GM15510 (cell line): ENCODE measurements around the gene OR10H4.

ENCODE experiments used
- POLR2A ChIP-seq: IDR thresholded peaks from 3 replicates; pipeline ENCODE4 v1.6.1; 2011; ENCODE audit warnings: borderline replicate concordance; ENCODE audit not compliant: insufficient read length; ENCODE audit errors: extremely low read depth

Gene OR10H4, protein sequence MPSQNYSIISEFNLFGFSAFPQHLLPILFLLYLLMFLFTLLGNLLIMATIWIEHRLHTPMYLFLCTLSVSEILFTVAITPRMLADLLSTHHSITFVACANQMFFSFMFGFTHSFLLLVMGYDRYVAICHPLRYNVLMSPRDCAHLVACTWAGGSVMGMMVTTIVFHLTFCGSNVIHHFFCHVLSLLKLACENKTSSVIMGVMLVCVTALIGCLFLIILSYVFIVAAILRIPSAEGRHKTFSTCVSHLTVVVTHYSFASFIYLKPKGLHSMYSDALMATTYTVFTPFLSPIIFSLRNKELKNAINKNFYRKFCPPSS

GRCh38 chr19:15948223-15949058 is at the start of gene OR10H4:
Gene OR10H4, plus strand, starts transcription at chr19:15949008. Its CDS starts 0 bp downstream, at chr19:15949008.
- no peak for TF ChIP-seq POLR2A

DNA sequence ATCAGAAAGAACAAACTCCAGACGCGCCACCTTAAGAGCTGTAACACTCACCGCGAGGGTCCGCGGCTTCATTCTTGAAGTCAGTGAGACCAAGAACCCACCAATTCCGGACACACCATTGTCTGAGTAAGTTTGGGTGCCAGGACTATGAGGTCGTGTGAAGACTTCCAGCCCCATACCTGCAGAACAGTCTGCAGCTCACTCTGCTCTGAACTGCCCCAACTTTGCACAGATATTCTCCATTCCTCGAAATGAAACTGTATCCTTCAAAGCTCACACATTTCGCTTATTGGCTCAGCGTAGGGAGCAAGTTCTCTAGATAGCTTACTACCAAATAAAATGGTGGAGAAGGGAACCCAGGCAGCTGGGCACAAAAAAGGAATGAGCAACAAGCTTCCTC is 48.3 kb upstream of the OR10H4 start:
- no peak for TF ChIP-seq POLR2A

GRCh38 chr19:15902254-15902653 is 46.6 kb upstream of the OR10H4 start:
- no peak for TF ChIP-seq POLR2A

GRCh38 chr19:15905026-15905425 is 43.8 kb upstream of the OR10H4 start:
- TF ChIP-seq POLR2A: no peak

DNA sequence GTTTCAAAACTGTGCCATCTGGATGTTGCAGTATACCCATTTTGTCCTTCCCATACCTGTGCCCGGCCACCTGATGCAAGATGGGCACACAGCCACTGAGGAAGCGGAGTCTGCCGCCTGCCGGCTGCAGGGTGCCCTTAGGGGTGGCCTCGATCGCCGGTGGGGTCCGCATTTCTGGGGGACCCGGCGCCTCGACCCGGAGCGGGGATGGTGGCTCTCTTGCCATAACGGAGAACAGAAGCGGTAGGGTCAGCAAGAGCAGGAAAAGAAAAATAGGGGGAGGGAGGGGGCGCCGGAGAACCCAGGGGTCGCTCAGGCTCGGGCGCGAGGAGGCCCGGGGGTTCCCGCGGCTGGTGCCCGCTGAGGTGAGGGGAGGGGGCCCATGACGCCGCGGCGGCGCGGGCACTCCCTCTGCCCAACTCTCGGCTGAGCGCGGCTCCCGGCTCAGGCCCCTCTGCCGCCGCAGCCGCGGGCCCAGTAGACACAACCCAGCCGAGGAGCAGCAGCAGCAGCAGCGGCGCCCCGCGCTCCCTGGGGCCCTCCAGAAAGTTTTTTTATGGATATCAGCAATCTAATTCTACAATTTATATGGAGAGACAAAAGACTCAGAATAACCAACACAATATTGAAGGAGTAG is 37.1 kb upstream of the OR10H4 start:
- no peak for TF ChIP-seq POLR2A

DNA sequence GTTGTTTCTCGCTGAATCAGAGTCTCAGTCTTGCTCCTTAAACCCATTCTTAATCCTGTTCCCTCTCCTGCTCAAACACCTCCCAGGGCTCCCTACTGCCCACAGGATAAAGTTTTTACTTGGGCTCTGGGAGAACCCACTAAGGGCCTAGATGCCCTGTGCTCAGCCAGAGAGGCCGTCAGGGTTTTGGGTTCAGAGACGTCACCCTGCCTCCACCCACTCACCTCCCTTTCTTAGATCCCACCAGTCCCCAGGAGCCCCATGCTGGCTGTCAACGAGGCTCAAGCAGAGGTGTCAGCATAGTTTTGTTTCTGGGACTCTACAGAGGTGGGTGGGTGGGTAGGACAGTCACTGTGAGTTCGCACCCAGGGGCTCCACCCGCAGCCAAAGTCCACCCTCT is 35.4 kb upstream of the OR10H4 start:
- no peak for TF ChIP-seq POLR2A

DNA sequence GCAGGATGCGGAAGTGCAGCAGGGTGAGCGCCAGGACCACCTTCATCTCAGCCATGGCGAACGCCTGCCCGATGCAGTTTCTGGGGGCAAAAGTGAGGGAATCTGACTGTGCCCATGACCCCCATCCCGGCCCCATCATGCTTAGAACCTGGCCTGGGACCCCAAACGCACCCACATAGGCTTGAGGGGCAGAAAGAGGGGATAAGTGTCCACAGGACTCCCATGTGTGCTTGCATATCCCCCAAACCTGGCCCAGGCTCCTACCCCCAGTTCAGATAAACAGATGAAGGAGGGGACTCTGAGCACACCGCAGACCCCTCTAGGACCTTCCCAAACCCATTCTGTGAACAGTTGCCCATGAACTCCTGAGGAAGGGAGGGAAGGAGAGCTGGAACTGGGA is 35.0 kb upstream of the OR10H4 start:
- TF ChIP-seq POLR2A: no peak

DNA sequence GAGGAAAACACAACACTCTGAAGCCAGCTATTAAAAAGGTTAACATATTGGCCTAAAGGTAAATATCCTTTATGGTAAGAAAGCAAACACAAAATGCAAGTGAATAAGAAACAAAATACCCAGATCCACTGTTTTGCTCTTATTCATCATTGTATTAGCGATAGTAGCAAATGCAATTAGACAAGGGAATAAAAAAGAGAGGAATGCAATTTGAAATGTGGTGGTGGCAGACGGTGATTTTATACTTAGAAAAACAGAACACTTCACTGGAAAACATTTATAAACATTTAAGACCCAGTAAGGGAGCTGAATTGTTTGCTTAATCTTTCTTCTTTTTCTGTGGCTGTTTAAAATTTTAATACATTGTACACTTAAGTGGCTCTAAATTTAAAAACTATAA is 33.7 kb upstream of the OR10H4 start:
- TF ChIP-seq POLR2A: no peak

- TF ChIP-seq POLR2A: no peak
These were observed 29.6 kb upstream of the OR10H4 start for GRCh38 chr19:15919243-15919642.

DNA sequence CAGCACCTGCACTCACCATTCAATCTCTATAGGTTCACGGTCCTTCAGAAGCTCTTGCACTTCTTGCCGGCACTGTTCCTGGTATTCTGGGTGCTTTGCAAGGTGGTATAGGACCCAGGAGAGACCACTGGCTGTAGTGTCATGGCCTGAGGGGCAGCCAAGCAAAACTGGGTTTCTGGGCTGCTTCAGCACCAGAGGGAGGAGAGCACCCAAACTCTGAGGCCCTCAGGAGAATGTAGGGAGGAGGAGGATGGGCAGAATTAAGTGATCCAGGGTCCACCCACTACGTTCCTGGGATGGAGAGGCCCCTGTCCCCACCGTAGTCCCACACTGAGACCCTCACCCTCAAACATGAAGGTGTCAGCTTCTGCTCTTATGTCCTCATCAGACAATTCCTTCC is 26.8 kb upstream of the OR10H4 start:
- TF ChIP-seq POLR2A: no peak

GRCh38 chr19:15923702-15924101 is 25.1 kb upstream of the OR10H4 start:
- TF ChIP-seq POLR2A: no peak

DNA sequence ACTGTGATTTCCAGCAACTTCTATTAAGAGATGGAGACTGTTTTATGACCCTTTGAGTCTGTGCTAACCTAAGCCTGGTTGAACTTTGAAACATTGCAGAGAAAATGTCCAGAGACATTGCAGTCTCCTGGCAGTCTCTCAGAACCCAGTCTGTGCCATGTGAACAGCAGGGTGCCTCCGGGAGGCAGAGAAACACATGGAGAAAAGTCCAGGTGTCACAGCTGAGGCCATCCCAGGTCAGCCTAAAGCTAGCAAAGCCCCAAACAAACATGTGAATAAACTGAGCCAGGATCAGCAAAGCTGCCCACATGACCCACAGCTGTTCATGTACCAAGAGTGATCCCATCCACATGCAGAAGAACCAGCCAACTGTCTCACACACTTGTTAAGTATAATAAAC is 22.3 kb upstream of the OR10H4 start:
- TF ChIP-seq POLR2A: no peak

DNA sequence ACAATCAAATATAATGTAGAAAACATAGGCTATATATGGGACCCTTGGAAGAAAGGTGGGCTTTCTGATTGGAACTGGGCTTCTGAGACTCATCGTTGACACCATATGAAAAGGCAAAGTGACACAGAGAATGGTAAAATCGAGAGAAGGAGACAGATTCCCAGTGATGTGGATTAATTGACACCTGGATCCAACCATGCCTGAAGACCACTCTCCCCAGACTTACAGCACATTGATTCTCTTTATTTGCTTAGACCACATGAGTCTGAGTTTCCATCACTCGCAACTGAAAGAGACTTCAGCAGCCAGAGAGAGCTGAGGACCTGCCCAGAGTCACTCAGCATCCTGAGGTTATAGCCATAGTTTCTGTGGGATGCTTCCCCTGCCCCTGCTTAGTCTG is 20.5 kb upstream of the OR10H4 start:
- TF ChIP-seq POLR2A: no peak

DNA sequence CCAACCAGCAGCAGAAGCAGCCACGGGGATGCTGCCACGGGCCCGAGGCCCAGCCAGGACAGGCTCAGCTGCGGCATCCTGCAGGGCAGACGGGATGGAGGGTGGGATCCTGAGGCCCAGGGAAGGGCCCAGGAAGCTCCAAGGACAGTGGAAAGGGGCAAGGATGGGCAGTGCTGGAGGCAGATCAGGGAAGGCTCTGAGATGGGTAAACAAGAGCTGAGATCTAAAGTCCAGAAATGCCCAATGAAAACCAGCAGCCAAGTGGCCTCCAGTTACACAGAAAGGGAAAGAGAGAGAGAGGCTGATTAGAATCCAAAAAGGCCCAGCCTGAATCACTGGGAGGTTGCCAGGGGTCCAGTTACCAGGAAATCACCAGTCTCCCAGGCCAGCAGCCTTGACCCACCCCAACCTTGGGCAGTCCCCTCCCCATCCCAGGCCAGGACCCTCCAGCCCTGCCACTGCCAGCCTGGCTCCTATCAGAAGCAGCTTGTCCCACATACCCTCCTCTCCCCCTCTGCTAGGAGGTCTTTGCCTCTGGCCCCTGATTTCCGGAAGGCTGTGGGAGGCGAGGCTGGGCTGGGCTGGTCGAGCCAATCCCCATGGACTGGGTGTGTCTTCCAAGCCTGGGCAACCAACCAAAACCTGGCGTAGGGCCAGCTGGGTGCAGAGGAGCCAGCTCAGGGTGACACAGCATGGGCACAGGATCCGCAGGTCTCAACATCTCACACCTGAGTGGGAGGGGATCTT is 14.3 kb upstream of the OR10H4 start, which contains the start of gene CYP4F11:
CYP4F11 (minus strand) TSS at position 198 of the 747 bp plus-strand sequence; CDS start at position 77, 121 bp downstream.
- no peak for TF ChIP-seq POLR2A

GRCh38 chr19:15935167-15935702 is 13.6 kb upstream of the OR10H4 start:
- TF ChIP-seq POLR2A: no peak

- no peak for TF ChIP-seq POLR2A
These were observed 12.6 kb upstream of the OR10H4 start for GRCh38 chr19:15936173-15936572.
